ACC112 (cell line): ENCODE data around the gene FAM168A.
A peak's percentile ranks its signal among the peaks of the same experiment; 100 is the strongest.

Source experiments
- H2AFZ ChIP-seq: fragments of 200-600 bp; sonication (generic); one replicate; pipeline ENCODE4 v1.6.0; 2017; ENCODE audit warnings: antibody characterized with exemption, low read length; ENCODE audit not compliant: unreplicated experiment
- H3K27ac ChIP-seq: fragments of 200-600 bp; sonication (generic); 2 replicates; pipeline ENCODE4 v1.5.1; 2014; ENCODE audit warnings: low read depth, mild to moderate bottlenecking, antibody characterized with exemption, low read length, moderate library complexity
- H3K27me3 ChIP-seq: fragments of 200-600 bp; sonication (generic); 2 replicates; pipeline ENCODE4 v1.6.1; 2014; ENCODE audit warnings: mild to moderate bottlenecking, antibody characterized with exemption, low read length, moderate library complexity, mixed read lengths; ENCODE audit not compliant: insufficient read depth
- H3K36me3 ChIP-seq: fragments of 200-600 bp; sonication (generic); 2 replicates; pipeline ENCODE4 v1.6.1; 2016; ENCODE audit warnings: mild to moderate bottlenecking, antibody characterized with exemption, low read length, moderate library complexity, mixed read lengths; ENCODE audit not compliant: insufficient read depth
- H3K4me1 ChIP-seq: fragments of 200-600 bp; sonication (generic); one replicate; pipeline ENCODE4 v1.6.1; 2016; ENCODE audit warnings: low read length, mixed read lengths; ENCODE audit not compliant: insufficient read depth, unreplicated experiment, control insufficient read depth
- H3K4me3 ChIP-seq: fragments of 200-600 bp; sonication (generic); 2 replicates; pipeline ENCODE4 v1.5.1; 2014; ENCODE audit warnings: mild to moderate bottlenecking, low read depth, low read length
- H3K79me2 ChIP-seq: fragments of 200-600 bp; sonication (generic); one replicate; pipeline ENCODE4 v1.6.0; 2016; ENCODE audit warnings: low read length; ENCODE audit not compliant: control insufficient read depth, unreplicated experiment, insufficient read depth

Gene FAM168A

DNA sequence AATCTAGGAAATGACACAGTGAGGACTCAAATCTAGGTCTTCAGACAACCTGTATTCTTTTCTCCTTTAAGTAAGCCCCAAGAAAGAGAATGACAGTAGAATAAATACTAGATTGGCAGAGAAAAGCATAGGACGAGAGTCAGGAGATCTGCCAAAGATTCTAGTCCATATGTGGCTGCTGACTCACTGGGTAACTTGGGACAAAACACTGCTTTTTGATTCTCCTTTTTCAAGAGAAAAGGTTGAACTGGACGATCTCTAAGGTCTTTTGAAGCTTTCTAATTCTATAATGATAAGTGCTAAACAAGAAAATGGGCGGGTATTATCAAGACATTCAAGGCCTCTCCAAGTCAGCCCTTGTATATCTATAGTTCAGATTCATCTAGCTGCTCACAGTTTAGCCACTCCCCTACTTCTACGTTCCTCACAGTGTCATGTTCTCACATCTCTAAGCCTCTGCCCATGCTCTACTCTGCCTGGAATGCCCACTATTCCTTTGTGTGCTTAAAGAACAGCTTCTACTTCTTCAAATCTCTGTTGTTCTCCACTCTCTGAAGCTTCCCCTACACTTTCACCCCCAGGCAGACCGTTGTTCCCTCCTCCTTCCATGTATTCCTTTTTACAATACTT is 168.7 kb downstream of the FAM168A start:
- Histone ChIP-seq H3K27me3 (no peaks in the 10 kb centered on the region), H2AFZ (no peak overlapping the region), H3K36me3 (peaks cover 5% of the 10 kb centered on the region; the same call in 1 of the 2 replicates), H3K79me2 (no peaks in the 10 kb centered on the region), H3K27ac (peak overlapping the region; percentile 68), H3K4me3 (0 out of 2 replicates have a peak overlapping the region, but pooled peaks have one; percentile 22), H3K4me1 (peaks cover 17% of the 10 kb centered on the region)

DNA sequence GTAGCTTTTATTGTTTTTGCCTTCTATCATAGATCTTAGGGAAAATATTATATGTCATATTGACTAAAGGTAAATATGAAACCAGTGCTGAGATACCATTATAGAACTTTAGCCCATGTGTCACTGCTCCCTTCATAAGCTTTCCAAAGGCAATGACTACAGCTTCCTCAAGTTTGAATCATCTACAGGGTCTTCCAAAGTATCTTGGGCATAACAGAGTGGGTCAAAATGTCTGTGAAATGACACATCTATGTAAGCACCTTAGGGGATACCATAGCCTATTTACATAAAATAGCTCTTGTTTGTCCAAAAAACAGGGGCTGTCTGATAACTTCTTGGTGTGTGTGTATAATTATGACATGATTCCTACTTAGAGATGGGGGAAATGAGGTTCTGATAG is 169.2 kb downstream of the FAM168A start:
- Histone ChIP-seq H3K36me3 (peaks cover 5% of the 10 kb centered on the region; the same call in 1 of the 2 replicates), H3K4me1 (peaks cover 17% of the 10 kb centered on the region), H3K27ac (peak overlapping the region; percentile 68), H3K27me3 (no peaks in the 10 kb centered on the region), H2AFZ (no peak overlapping the region), H3K4me3 (0 out of 2 replicates have a peak overlapping the region, but pooled peaks have one; percentile 22), H3K79me2 (no peaks in the 10 kb centered on the region)

DNA sequence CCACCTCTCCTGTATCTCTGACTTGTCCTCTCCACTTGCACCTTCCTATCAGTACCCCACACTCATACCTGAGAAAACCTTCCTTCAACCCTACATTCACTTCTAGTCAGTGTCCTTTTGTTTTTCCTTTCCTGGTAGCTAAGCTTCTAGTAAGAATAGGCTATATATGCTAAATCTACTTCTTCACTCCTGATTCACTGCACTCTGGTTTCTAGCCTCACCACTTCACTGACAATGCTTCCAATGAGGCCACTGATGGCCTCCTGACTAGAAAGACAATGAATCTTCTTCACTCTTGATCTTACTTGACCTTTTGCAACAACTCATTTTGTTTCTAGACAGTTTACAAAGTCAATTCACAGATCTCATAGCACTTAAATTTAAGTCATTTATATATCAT is 169.7 kb downstream of the FAM168A start:
- H3K27me3 ChIP-seq = no peaks in the 10 kb centered on the region
- no peak overlapping the region for H3K4me3 ChIP-seq
- H3K4me1 ChIP-seq = peaks cover 17% of the 10 kb centered on the region
- H3K36me3 ChIP-seq = peaks cover 5% of the 10 kb centered on the region; the same call in 1 of the 2 replicates
- no peak overlapping the region for H2AFZ ChIP-seq
- H3K27ac ChIP-seq = peak overlapping the region; percentile 68; the same call in 1 of the 2 replicates
- H3K79me2 ChIP-seq = no peaks in the 10 kb centered on the region

DNA sequence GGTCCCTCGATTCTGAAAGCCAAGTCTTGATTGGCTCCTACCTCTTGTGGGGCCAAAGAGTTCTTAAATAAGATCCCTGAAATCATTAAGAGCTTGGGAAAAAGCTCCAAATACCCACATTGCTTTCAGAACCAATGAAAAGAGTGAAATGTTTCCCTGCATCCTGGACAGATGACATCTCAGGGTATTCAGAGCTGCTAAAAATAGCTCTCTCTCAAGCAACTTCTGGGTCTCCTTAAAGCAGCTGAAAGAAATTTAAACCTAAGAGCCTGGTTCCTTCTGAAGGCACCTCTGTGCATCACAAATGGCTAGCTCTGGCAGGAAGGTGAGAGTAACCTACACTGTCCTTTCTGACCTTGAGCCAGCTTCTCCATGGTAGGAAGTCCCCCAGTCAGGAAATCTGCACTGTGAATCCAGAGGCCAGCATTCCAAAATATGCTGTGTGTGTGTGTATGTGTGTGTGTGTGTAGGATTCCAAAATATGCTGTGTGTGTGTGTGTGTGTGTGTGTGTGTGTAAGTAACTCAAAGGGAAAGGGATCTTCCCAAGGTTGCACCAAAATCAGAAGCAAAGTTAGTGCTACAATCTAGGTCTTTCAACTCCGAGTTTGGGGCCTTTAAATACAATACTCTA is 171.6 kb downstream of the FAM168A start:
- H3K27ac ChIP-seq = no peak overlapping the region
- H2AFZ ChIP-seq = no peak overlapping the region
- H3K27me3 ChIP-seq = no peaks in the 10 kb centered on the region

DNA sequence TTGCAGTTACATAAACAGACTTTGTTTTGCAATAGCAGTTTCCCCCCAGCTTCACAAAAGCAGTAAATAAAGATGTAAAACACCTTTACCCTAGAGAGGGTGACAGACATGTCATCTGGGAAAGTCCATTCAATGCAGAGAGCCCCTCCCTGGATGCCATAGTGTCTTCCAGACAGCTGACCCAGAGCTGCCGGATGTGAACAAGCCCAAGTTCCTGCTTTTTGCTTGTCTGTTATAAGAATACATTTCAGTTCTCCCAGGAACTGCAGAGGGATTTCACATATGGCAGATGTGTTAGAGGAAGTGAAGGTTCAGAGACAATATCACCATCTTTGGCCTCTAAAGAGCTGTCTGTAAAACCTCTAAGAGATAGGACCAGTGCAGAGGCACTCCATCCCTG is 172.8 kb downstream of the FAM168A start:
- Histone ChIP-seq H3K27ac (no peak overlapping the region), H3K36me3 (peaks cover 5% of the 10 kb centered on the region; the same call in 1 of the 2 replicates), H3K27me3 (no peaks in the 10 kb centered on the region), H3K4me3 (no peak overlapping the region), H3K4me1 (peaks cover 17% of the 10 kb centered on the region), H3K79me2 (no peaks in the 10 kb centered on the region), H2AFZ (no peak overlapping the region)

More for the DNA sequence above, 171.6 kb downstream of the FAM168A start:
- Histone ChIP-seq H3K4me1 (peaks cover 17% of the 10 kb centered on the region), H3K4me3 (no peak overlapping the region), H3K36me3 (peaks cover 5% of the 10 kb centered on the region; the same call in 1 of the 2 replicates), H3K79me2 (no peaks in the 10 kb centered on the region)

DNA sequence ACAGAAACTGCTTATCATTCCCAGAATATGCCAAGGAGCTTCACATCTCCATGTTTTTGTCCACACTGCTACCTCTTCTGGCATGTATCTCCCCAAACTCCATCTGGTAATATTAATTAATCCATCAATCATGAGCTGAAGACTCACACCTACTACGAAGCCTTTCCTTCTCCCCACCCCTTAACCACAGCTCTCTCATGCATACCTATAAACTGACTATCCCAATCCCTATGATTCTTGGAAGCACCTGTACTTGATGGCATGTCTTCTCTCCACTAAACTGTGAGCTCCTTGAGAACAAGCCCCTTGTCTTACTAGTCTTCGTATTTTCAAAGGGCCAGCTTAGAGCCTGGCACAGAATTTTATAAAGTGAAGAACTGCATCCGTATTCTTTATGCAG is 174.4 kb downstream of the FAM168A start:
- no peak overlapping the region for H2AFZ ChIP-seq
- H3K79me2 ChIP-seq = no peaks in the 10 kb centered on the region
- peaks cover 2% of the 10 kb centered on the region for H3K4me1 ChIP-seq
- no peaks in the 10 kb centered on the region for H3K27me3 ChIP-seq
- H3K27ac ChIP-seq = no peak overlapping the region
- H3K36me3 ChIP-seq = 0 out of 2 replicates have a peak, but pooled peaks cover under 1% of the 10 kb centered on the region
- no peak overlapping the region for H3K4me3 ChIP-seq

DNA sequence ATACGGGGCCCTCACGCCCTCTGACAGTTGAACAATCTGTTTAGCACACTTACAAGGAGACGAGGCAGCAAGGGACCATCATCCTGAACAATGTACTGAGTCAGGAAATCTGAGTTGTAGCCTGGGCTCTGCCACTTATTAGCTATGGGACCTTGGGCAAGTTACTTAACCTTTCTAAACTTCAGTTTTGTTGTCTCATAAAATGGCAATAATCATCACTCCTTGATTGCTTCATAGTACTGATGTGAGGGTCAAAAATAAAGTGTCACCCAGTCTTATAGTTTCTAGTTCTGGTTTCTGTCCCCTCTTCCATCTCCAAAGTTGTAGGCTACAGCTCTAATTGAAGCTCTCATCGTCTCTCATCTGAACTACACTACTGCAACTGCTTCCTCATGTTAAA is 175.0 kb downstream of the FAM168A start:
- no peaks in the 10 kb centered on the region for H3K4me1 ChIP-seq
- H2AFZ ChIP-seq = no peak overlapping the region
- H3K27me3 ChIP-seq = no peaks in the 10 kb centered on the region
- no peak overlapping the region for H3K4me3 ChIP-seq
- peaks cover 7% of the 10 kb centered on the region; the same call in 1 of the 2 replicates for H3K36me3 ChIP-seq
- H3K79me2 ChIP-seq = no peaks in the 10 kb centered on the region
- H3K27ac ChIP-seq = no peak overlapping the region

DNA sequence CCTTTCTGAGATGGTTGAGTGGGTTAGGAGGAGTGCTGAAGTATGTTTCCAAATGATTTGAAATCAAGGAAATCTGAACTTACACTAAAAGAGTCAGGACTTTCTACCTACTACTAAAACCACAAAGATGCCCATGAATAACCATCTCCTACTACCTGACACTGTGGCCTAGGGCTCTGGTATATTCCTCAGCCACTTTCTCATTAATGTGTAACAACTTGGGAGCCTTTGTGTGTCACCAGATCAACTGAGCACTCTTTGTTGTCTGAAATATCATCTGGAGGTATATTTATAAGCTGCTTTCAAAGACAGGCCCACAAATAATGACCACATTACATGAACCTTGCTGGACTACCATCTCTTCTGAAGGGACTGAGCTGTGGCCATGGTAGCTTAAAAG is 177.8 kb downstream of the FAM168A start:
- Histone ChIP-seq H3K4me3 (no peak overlapping the region), H3K27me3 (no peaks in the 10 kb centered on the region), H3K36me3 (peaks cover 9% of the 10 kb centered on the region; the same call in 1 of the 2 replicates), H3K27ac (no peak overlapping the region), H3K79me2 (no peaks in the 10 kb centered on the region), H3K4me1 (peaks cover 21% of the 10 kb centered on the region), H2AFZ (no peak overlapping the region)

DNA sequence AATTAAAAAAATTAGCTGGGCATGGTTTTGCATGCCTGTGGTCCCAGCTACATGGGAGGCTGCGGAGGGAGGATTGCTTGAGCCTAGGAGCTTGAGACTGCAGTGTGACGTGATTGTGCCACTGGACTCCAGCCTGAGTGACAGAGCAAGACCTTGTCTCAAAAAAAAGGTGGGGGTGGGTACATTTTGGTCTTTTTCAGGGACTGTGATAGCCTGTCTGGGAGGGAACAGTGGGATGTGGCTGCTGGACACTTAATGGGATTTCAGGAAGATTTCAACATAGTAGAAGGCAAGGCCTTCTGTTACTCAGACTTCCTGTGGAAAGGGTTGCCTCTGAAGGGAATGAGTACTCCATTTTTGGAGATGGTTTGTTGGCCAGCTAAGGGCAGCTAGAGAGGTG is 181.1 kb downstream of the FAM168A start:
- H3K4me3 ChIP-seq = 0 out of 2 replicates have a peak overlapping the region, but pooled peaks have one; percentile 17
- H3K79me2 ChIP-seq = no peaks in the 10 kb centered on the region
- peak overlapping the region; percentile 46 for H3K27ac ChIP-seq

DNA sequence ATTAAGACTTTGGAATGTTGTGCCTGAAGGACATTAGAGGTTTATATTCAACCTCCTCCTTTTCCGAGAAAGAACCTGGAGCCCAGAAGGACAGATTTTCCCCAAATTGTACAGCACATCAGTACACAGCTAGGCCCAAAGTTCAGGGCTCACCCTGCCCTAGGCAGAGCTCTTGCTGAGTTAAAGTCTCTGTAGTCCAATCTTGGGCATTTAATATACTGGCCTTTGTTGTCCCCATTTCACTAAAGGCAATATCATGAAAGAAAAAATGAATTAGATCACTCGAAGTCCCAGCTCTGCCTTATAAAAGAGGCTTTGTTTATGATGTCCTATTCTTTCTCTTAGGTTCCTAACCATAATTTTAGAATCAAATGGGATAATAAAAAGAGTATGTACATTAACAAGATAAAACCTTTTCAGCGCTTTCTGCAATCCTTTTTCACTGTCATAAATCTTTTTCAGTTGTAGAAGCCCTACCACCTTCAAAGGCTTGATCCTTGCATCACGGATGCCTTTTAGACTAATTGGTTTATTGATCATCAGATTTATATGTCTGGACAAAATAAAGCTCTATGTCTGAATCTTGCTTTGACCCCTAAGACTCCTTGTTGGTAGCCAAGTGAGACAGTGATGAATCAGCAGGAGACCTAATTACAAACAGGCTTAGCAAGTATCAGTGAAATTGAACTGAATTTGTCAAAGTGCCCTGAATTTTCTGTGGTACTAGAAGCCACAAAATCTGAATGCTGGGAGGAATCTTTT is 181.9 kb downstream of the FAM168A start:
- H3K27ac ChIP-seq = peak overlapping the region; percentile 46
- peaks cover 41% of the 10 kb centered on the region for H3K4me1 ChIP-seq
- H2AFZ ChIP-seq = no peak overlapping the region
- no peaks in the 10 kb centered on the region for H3K79me2 ChIP-seq
- no peak overlapping the region for H3K4me3 ChIP-seq
- no peaks in the 10 kb centered on the region for H3K27me3 ChIP-seq
- H3K36me3 ChIP-seq = peaks cover 9% of the 10 kb centered on the region; the same call in 1 of the 2 replicates

More for the DNA sequence above, 181.1 kb downstream of the FAM168A start:
- no peaks in the 10 kb centered on the region for H3K27me3 ChIP-seq
- H3K36me3 ChIP-seq = peaks cover 9% of the 10 kb centered on the region; the same call in 1 of the 2 replicates
- no peak overlapping the region for H2AFZ ChIP-seq
- peaks cover 41% of the 10 kb centered on the region for H3K4me1 ChIP-seq
